Peyer's patch (tissue), 4 donors: ENCODE data around the gene LHFPL4. TPM values are rescaled to one million over a fixed set of nuclear protein-coding genes. Genes with fewer than 3 reads are reported as not detected.

Experiments used
- DNase-seq, 3 donors: peaks; one replicate each; pipeline ENCODE4 v3.0.0-alpha.2; 2017 to 2019
- H3K27ac ChIP-seq, 4 donors: fragments of 200-600 bp; sonication (generic); one replicate each; pipeline ENCODE4 v1.5.1; 2016 to 2019
- H3K27me3 ChIP-seq, 2 donors: fragments of 200-600 bp; sonication (generic); one replicate each; pipeline ENCODE4 v1.5.1; 2019
- H3K36me3 ChIP-seq, 3 donors: fragments of 200-600 bp; sonication (generic); one replicate each; pipeline ENCODE4 v1.5.1; 2016 to 2019
- H3K4me1 ChIP-seq, 4 donors: fragments of 200-600 bp; sonication (generic); one replicate each; pipeline ENCODE4 v1.5.1; 2016 to 2019
- H3K4me3 ChIP-seq, 4 donors: fragments of 200-600 bp; sonication (generic); 1 replicate in 3 of 4; 2 replicates in 1 of 4; pipeline ENCODE4 v1.5.1; 2016 to 2019; ENCODE audit warnings: mild to moderate bottlenecking in 1 of 4
- H3K9me3 ChIP-seq, 4 donors: fragments of 200-600 bp; sonication (generic); one replicate each; pipeline ENCODE4 v1.5.1; 2016 to 2019; ENCODE audit warnings: mild to moderate bottlenecking in 1 of 4
- CTCF ChIP-seq, 6 experiments: fragments of 450-650 bp in 4 of 6; fragments of 200-600 bp in 2 of 6; sonication (generic) in 1 of 6; IDR thresholded peaks; one replicate each; pipeline ENCODE4 v1.5.1; 2017 to 2019; ENCODE audit warnings: antibody characterized with exemption in 6 of 6, mild to moderate bottlenecking in 3 of 6, moderate library complexity in 1 of 6
- POLR2A ChIP-seq, 2 donors: fragments of 450-650 bp; IDR thresholded peaks; one replicate each; pipeline ENCODE4 v1.5.1; 2017; ENCODE audit warnings: antibody characterized with exemption in 2 of 2, mild to moderate bottlenecking in 2 of 2, moderate library complexity in 2 of 2
- total RNA-seq, 4 donors: library from RNA; depleted of rRNA; stranded (reverse); fragments of >200 nt; gene quantifications; one replicate each; pipeline ENCODE4 v1.1.0, GENCODE V29; 2016

Gene LHFPL4
- total RNA-seq, 4 donors from 2014 or later: 0.54 TPM; not detected in 3

- Histone ChIP-seq H3K4me1 (no peaks in the 10 kb centered on the region), H3K4me3 (no peak overlapping the region), H3K27me3 (no peaks in the 10 kb centered on the region), H3K9me3 (no peaks in the 10 kb centered on the region), H3K27ac (no peak overlapping the region), H3K36me3 (no peaks in the 10 kb centered on the region)
- no peak for TF ChIP-seq CTCF (IDR thresholded peaks at IDR 0.05)
- no peak for TF ChIP-seq POLR2A (IDR thresholded peaks at IDR 0.05)
- no peak for DNase-seq
These were observed 45.7 kb downstream of the LHFPL4 start for GRCh38 chr3:9507586-9508578.

DNA sequence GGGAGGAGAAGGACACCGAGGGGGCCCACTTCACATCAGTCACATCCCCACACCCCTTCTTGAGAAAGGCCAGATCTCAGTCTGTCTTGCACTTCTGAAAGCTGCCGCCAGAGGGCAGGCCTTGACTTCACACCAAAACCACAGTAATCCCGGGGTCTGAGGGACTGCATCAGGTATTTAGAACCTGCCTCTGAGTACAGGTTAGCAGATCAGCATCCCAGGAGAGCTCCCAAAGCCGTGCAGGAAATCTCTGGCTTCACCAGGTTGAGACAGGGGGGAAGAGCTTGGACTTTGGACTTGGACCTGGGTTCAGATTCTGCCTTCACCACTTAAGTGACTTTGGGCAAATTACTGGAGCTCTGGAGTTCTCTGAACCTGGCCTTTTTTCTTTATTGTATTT is 50.3 kb downstream of the LHFPL4 start:
- H3K4me1 ChIP-seq: peaks cover 0 to 10% (median 0%) of the 10 kb centered on the region in 4 donors
- TF ChIP-seq CTCF (IDR thresholded peaks at IDR 0.05) (peak; percentile 63 to 72 (median 65)), POLR2A (IDR thresholded peaks at IDR 0.05) (no peak)

GRCh38 chr3:9501226-9501625 is 52.4 kb downstream of the LHFPL4 start:
- TF ChIP-seq POLR2A (IDR thresholded peaks at IDR 0.05) (no peak), CTCF (IDR thresholded peaks at IDR 0.05) (no peak)
- H3K36me3 ChIP-seq: no peaks in the 10 kb centered on the region
- H3K4me3 ChIP-seq: no peak overlapping the region
- H3K4me1 ChIP-seq: peaks cover 0 to 10% (median 0%) of the 10 kb centered on the region in 4 donors
- no peak overlapping the region for H3K27ac ChIP-seq
- DNase-seq: no peak
- H3K9me3 ChIP-seq: no peaks in the 10 kb centered on the region
- peaks cover 0 to 10% of the 10 kb centered on the region in 2 donors for H3K27me3 ChIP-seq

More for the DNA sequence above, 50.3 kb downstream of the LHFPL4 start:
- Histone ChIP-seq H3K36me3 (no peaks in the 10 kb centered on the region), H3K4me3 (no peak overlapping the region), H3K27me3 (peaks cover 0 to 10% of the 10 kb centered on the region in 2 donors), H3K9me3 (no peaks in the 10 kb centered on the region), H3K27ac (no peak overlapping the region)
- peak; percentile 66 to 86 (median 76) for DNase-seq

GRCh38 chr3:9500108-9501050 is 53.2 kb downstream of the LHFPL4 start:
- peak in 4 of 6 experiments; percentile 37 to 44 (median 40) for TF ChIP-seq CTCF (IDR thresholded peaks at IDR 0.05)
- TF ChIP-seq POLR2A (IDR thresholded peaks at IDR 0.05): no peak
- Histone ChIP-seq H3K27ac (no peak overlapping the region), H3K36me3 (no peaks in the 10 kb centered on the region), H3K4me1 (peaks cover 0 to 10% (median 0%) of the 10 kb centered on the region in 4 donors), H3K4me3 (no peak overlapping the region), H3K27me3 (peaks cover 0 to 10% of the 10 kb centered on the region in 2 donors), H3K9me3 (no peaks in the 10 kb centered on the region)
- DNase-seq: peak; percentile 27 to 65 (median 65)

GRCh38 chr3:9499455-9500107 is 54.0 kb downstream of the LHFPL4 start:
- DNase-seq: no peak
- no peaks in the 10 kb centered on the region for H3K36me3 ChIP-seq
- TF ChIP-seq POLR2A (IDR thresholded peaks at IDR 0.05) (no peak), CTCF (IDR thresholded peaks at IDR 0.05) (no peak)
- no peaks in the 10 kb centered on the region for H3K9me3 ChIP-seq
- no peak overlapping the region for H3K27ac ChIP-seq
- peaks cover 0 to 10% (median 0%) of the 10 kb centered on the region in 4 donors for H3K4me1 ChIP-seq
- peaks cover 0 to 10% of the 10 kb centered on the region in 2 donors for H3K27me3 ChIP-seq
- H3K4me3 ChIP-seq: no peak overlapping the region
